K562 (cell line): ENCODE results near the gene ARPC2. TPM values are rescaled to one million over a fixed set of nuclear protein-coding genes. Genes with fewer than 3 reads are reported as not detected.
A peak's percentile ranks its signal among the peaks of the same experiment; 100 is the strongest.

Experiments used
- EGR1 ChIP-seq: fragments of 450-650 bp; conservative IDR thresholded peaks from 2 replicates; pipeline ENCODE4 v1.6.1; 2017; ENCODE audit warnings: mild to moderate bottlenecking
- MGA ChIP-seq: fragments of 450-650 bp; IDR thresholded peaks from 2 replicates; pipeline ENCODE4 v1.6.1; 2016; ENCODE audit warnings: mild to moderate bottlenecking, moderate library complexity
- RBM34 ChIP-seq: fragments of 200-400 bp; formaldehyde crosslinking; IDR thresholded peaks from 2 replicates; pipeline ENCODE4 v1.6.1; 2018; ENCODE audit warnings: low read length, borderline replicate concordance; ENCODE audit not compliant: insufficient read depth
- REST ChIP-seq, 2 experiments: fragments of 450-650 bp; formaldehyde crosslinking in 1 of 2; IDR thresholded peaks; 2 replicates each; pipeline versions ENCODE4 v1.4.0 to v1.6.1; 2014 to 2020; ENCODE audit warnings: mild to moderate bottlenecking in 2 of 2, borderline replicate concordance in 1 of 2, low read depth in 1 of 2
- SMAD1 ChIP-seq: fragments of 150-350 bp; IDR thresholded peaks from 2 replicates; pipeline ENCODE4 v1.6.1; 2014; ENCODE audit warnings: low read length, low read depth; ENCODE audit not compliant: partially characterized antibody
- SNAPC5 ChIP-seq: fragments of 250-450 bp; sonication (Bioruptor Pico); IDR thresholded peaks from 2 replicates; pipeline ENCODE4 v1.8.0; 2021; ENCODE audit warnings: moderate library complexity, mild to moderate bottlenecking, inconsistent platforms
- TGIF2 ChIP-seq: sonication (generic); formaldehyde crosslinking; IDR thresholded peaks from 2 replicates; pipeline ENCODE4 v1.8.1; 2022; ENCODE audit warnings: mild to moderate bottlenecking, missing genetic modification reagents, moderate library complexity
- polyA plus RNA-seq, 8 experiments: library from polyadenylated mRNA; depleted of rRNA in 4 of 8; stranded (reverse) in 5 of 8; unstranded in 3 of 8; fragments of >200 nt; fragmentation: Nextera tagmentation in 2 of 8; fragmentation: Illumina TruSeq in 1 of 8; extraction: Ambion mirVana in 2 of 8; extraction: Trizol in 1 of 8; gene quantifications; 2 replicates each; pipeline versions ENCODE4 v1.2.1 to v1.2.3, GENCODE V29; 2011 to 2014; ENCODE audit warnings: inconsistent platforms in 1 of 8, missing spikeins in 1 of 8
- total RNA-seq, 7 experiments: library from RNA; depleted of rRNA in 6 of 7; stranded (reverse); fragments of >200 nt in 6 of 7; fragmentation: Illumina TruSeq in 2 of 7; extraction: Trizol in 2 of 7; gene quantifications; 2 replicates each; pipeline versions ENCODE4 v1.2.1 to v1.2.3, GENCODE V29; 2011 to 2021; ENCODE audit warnings: low replicate concordance in 1 of 7

The ARPC2 gene
- total and polyA plus RNA-seq, 9 of the 15 experiments (the other 6 are each of a cell fraction or from before 2014, with no cell fraction given): 81.9 to 187 (median 103) TPM

DNA sequence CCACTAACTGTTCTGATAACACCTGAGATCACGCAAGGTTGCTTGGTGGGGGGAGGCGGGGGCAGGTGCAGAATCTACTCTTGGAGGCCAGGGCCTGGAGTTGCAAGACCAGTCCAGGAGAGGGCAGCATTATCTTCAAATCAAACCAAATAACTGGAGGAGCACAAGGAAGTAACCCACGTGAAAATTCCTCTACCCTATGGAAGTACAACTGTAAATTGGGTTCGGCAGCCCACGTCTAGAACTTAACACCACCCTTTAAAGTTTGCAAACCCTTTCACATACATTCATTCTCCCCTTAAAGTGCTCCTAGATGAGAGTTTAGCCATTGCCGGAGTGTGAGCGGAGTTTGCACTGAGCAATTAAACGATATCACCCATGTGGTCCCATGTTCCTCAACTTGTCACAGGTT, 30.6 kb upstream of the ARPC2 start (continued):
- 0 out of 2 replicates have a peak, but pooled peaks have one; percentile 15 for TF ChIP-seq MGA
- no peak for TF ChIP-seq SMAD1
- TF ChIP-seq REST (IDR thresholded peaks at IDR 0.05; ENCODE audit: borderline replicate concordance): peak; percentile 33; the same call in 1 of the 2 replicates
- TF ChIP-seq REST (CRISPR knock-in tag; IDR thresholded peaks at IDR 0.05; ENCODE audit: low read depth): no peak
- TF ChIP-seq TGIF2 (CRISPR knock-in tag): no peak
- TF ChIP-seq EGR1: no peak
- no peak for TF ChIP-seq SNAPC5
- TF ChIP-seq RBM34: no peak
